Islet of Langerhans (tissue), 1 donor: ENCODE results near the gene AGAP1.

ENCODE experiments used
- FAIRE-seq: peaks from one replicate; lab custom pipeline; 2011; peaks lifted over from hg19 to GRCh38; lab: Jason Lieb, UNC

The AGAP1 gene

DNA sequence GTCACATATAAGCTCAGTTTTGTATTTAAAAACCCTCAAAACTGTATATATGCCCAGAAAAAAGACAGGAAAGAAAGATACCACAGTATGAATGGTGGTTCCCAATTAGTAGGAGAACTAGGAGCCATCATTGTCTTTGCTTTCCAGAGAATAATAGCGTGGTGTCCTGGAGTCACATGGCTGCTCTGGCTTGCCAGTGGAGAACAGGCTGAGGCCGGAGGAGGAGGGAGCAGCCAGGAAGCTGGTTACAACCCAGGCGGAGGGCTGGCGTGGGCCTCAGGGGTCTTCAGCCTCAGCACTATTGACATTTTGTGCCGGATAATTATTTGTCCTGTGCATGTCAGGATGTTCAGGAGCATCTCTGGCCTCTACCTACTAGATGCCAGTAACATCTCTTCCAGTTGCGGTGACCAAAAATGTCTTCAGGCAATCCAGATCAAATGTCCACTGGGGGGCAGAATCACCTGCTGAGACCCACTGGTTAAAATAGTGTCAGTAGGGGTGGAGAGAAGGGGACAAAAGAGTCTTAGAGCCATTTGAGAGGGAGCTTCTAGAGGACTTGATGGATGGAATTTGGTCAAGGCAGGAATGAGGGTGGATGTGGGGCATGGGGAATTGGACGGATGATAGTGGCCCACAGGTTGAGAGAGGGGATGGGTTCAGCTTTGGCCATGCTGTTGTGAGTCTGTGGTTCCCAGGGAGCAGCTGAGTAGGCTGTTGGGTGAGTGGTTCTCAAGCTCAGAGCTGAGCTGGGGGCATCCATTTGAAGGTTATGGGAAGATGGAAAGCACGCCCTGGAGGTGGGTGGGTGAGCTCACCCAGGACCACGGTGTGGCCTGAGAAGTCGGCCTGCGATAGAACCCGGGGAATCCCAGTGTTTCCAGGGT, 144.9 kb downstream of the AGAP1 start:
- no peak for FAIRE-seq

DNA sequence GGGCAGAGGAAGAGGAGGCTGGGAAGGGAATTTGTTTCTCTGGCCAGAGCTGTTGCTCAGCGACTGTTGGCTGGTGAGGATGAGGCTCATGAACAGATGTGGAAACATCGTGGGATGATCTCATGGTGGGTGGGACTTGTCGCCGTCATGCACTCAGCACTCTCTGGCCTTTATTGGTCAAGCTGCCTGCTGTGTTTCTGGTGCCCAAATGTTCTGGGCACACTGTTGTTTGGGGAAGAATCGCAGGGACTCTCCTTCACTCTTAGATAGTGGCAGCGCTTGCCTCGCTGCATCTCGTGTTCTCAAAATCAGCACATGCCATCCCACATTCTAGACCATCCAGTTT, 145.6 kb downstream of the AGAP1 start:
- FAIRE-seq, result no peak

DNA sequence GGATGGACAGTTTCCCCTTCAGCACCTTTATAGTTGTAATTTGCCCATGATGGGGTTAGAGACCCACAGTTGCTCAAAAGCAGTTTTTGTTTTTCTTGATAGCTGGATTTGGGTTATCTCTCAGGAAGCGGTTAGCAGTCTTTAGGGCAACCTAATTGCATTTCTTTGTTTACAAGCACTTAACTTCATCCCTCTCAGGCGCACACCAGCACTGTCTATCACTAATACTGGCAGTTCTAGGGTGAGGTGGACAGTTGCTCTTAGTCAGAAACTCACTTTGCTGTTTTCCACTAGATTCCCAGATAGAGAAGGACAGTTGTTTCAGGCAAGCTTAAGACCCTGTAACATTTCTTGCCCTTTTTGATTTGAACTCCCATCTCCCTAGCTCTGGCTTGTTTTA, 146.0 kb downstream of the AGAP1 start:
- FAIRE-seq, result no peak

DNA sequence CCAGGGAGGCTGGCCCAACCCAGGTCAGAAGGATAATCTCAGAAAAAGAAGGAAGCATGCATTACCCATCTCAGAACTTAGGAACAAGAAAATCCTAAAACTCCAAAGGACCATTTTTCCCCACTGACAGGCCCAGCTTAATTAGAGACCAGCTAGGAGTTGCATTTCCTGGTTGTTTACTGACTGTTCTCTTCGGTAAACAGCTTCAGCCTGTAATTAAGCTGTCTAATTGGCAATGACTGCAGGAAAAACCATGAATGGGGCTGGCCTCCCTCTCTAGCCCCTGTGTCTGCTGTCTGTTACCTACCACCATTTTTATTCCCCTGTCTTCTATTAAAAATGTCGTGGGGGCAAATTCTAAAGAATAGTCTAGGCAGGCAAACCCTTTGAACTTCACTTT, 146.5 kb downstream of the AGAP1 start:
- no peak for FAIRE-seq

DNA sequence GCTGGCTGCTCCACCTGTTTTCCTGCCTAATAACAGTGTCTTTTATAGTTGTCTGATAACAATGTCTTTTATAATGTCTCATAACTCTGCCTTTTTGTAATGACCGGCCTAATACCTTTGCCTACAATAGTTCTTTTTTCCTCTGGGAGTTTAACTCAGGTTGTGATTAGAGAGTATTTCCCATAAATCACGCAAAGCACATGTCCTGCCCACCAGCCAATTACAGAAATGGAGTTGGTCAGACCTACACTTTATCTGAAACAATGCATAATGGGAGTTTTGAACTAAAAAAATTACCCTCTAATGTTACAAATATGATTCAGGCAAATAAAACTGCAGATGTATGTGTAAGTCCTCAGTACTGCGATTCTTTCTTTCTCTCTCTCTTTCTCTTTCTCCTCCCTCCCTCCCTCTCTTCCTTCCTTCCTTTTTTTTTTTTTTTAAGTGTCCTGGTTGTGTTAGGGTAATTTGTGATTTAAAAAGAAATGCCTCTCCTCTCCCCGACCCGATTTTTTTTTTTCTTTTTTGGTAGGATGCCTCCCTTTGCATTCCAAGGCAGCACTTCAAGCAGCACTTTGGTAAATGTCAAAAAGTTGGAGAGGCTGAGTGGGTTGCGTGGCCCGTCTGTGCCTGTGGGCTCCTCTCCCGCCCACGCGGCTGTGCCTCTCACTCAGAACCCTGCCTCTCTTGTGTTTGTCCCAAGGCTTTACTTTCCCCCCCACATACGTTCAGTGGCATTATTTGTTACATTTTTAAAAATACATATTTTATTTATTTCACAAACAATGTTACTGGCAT, 147.3 kb downstream of the AGAP1 start:
- FAIRE-seq, result no peak

DNA sequence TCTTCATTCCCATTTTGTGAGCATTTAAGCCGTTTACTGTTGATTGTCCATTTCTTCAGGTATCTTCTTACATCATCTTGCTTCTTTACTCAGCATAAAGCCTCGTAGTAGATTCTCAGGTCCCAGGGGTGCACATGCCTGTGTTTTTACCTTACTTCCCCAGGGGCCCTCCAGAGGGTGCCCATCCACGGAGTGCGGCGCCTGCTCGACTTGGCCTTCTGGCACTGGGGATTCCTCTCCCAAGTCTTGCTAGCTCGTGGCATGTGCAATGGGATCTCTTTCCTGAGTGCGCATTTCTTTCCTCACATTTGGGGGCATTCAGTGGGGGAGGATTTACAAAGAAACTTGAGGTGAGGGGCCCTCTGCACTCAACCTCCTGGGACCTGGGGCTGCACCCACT, 148.1 kb downstream of the AGAP1 start:
- no peak for FAIRE-seq

DNA sequence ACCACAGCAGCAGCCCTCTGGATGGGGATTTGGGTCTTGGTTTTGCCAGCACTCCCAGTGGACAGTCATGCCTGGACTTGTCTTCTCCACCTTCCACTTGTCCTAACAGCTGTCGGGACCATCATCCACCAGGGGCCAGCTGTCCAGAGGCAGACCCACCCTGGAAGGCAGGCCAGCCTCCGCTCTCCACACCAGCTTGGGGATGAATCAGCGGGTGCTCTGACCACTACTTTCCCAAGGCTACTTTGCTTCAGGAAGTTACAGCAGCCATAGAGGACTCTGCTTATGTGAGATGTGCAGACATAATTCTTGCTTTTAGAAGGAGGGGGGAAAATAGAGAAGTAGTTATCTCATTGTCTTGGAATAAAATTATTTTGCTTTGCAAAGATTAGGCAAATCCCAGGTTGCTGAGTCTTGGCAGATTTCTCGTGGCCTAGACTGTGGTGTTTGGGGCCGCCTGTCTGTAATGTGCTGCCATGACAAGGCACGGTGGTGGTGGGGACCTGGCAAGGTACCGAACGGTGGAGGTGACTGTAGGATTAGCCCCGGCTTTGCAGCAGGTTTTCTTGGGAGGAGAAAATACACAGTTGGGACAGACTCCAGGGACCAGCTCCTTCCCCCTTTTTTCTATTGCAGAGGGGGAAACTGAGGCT, 148.7 kb downstream of the AGAP1 start:
- FAIRE-seq, result no peak

DNA sequence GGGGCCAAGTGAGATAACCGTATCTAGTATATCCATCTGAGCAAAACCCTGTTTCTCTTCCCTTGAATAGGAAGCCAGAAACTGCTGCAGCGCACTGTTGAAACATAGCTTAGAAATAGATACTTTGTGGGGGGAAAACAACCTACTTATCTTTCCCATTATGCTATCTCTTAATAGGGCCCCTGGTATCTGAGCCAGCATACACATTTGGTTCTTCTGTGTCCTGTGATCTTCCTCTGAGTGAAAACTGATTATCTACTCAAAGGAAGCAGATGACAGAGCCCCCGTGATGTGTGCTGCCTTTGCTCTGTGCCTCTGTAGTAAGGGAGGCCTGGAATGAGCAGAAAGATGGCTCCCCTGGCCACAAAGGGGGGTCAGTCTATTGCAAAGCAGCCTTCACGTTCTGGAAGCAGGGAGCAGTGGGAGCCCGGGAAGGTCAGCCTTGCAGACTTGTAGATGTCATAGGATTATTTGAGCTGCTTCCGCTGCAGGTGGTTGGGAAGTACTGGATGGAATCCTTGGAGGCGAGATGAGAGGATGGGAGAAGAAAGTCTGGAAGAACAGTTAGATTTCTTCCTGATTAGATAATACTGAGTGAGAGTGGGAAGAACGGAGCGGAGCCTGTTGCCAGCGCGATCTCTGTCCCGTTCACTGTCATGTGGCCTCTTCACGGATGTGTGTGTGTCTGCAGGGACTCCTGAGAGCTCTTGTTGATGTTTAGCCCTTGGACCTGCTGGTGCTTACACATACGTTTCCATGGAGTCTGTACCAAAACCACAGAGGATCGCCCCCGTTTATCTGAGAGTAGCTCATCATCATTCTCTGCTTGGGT, 150.1 kb downstream of the AGAP1 start:
- no peak for FAIRE-seq

DNA sequence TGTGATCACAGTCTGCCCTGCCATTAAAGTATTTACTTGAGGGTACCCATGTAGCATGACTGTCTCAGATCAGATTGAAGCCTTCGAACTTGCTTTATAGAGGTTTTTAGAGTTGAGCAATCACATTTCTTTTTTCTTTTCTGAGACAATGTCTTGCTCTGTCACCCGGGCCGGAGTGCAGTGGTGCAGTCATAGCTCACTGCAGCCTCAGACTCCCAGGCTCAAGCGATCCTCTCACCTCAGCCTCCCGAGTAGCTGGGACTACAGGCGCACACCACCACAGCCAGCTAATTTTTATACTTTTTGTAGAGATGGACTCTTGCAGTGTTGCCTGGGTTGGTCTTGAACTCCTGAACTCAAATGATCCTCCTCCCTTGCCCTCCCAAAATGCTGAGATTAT, 153.4 kb downstream of the AGAP1 start:
- no peak for FAIRE-seq

DNA sequence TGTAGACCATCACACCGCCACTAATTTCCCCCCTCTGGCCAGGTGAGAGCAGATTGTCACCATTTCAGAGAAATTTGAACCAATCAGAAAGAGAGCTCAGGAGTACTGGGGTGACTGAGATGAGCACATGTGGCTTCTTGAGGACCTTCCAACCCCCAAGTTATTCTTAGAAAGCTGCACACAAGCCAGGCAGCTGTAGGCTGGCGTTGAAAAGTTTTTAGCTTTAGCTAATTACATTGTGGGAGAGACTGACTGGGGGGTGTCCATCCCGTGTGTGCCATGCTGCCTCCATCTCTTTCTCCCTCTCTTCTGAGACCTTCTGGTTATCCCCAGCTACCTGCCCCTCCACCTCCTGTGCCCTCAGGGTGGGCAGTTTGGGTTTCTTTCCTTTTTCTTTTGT, 154.0 kb downstream of the AGAP1 start:
- FAIRE-seq, result no peak

DNA sequence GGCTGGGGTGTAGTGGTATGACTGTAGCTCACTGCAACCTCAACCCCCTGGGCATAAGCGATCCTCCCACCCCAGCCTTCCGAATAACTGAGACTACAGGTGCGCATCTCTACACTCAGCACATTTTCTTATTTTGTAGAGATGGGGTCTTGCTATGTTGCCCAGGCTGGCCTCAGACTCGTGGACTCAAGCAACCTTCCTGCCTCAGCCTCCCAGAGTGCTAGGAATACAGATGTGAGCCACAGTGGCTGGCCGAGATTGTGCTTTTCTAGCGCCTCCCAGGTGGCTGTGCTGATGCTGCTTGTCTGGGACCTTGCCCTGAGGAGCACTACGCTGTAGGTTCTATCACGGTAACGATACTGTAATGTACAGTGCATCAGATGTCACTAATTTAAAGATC, 155.6 kb downstream of the AGAP1 start:
- FAIRE-seq, result no peak

DNA sequence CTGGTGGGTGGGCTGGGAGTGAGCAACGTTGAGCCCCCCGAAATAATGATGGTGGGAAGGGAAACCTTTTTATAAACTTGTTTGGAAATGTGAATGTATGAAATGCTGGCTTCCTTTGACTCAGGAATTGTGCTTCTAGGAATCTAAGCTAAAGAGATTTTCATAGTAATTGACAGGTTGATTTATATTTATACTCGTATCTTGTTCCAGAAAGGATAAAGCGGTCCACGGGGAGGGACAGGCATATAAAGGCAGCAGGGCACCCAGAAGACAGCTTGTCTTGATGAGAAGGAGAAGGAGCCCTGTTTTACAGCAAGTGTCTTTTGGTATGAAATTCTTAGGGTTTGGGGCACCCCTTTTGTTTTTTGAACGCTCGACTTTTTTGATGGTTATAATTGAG, 157.8 kb downstream of the AGAP1 start:
- no peak for FAIRE-seq

DNA sequence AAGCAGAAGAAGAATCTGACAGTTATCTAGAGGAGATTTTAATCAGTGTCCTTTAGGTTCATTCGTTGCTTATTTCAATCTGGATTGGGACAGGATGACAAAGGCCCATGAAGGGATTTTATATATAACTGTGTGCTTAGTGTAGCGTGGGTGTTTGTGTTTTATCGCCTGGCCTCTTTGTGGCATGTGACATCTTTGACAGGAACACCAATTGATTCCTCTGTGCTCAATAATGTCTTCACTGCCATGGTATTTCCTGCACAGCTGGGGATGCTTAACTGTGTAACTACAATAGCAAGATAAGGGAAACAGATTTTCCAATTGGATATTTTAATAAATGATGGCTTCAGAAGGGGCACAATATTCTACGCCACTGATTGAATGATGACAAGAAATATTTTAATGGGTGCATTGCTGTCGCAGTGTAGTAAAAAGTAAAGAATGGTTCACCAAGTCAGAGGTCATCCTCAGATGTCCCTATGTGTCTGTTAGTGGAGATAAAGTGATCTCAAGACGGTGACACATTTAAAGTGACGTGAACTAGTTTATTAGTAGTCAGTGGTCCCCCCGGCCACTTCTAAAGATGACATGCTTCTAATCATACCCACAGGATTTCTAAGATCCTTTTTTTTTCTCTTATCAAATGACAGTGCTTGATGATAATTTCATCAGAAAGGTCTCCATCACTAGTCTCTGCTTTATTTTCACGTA, 160.4 kb downstream of the AGAP1 start:
- FAIRE-seq, result no peak

DNA sequence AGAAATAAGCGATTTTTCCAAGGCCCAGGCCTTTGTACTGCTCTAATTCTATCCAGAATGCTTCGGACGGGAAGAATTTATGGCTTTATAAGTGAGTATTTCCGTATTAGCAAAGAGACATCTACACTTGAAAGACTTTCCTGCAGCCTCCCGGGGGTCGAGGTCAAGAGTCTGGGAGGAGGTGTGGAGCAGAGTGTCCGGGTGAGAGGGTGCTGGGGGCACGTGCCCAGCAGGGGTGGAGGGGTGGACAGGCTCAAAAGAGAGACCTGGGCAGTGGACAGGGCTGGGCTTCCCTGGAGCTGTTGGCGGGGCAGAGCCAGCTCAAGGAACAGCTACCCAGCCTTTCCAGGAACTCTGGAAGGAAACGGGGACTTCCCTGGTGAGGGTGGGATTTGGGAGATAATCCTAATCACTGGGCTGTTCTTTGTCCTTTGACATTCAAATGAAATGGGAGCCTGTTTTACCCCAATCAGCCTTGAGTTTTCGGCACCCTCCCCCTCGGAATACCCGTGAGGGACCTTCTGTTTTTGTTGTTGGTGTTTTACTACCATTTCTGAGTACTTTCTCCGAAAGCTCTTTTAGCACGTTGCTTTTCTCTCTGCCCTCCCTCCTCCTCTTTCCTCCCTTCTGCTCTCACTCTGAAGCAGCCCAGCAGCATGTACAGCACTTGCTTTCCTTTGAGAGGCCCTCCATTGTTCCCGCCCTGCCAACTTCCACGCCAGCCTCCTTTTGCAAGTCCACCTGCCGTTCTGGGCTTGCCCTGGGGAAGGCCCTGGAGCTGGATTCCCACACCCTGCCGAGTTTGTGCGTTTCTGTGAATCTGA, 164.7 kb downstream of the AGAP1 start:
- FAIRE-seq, result no peak

DNA sequence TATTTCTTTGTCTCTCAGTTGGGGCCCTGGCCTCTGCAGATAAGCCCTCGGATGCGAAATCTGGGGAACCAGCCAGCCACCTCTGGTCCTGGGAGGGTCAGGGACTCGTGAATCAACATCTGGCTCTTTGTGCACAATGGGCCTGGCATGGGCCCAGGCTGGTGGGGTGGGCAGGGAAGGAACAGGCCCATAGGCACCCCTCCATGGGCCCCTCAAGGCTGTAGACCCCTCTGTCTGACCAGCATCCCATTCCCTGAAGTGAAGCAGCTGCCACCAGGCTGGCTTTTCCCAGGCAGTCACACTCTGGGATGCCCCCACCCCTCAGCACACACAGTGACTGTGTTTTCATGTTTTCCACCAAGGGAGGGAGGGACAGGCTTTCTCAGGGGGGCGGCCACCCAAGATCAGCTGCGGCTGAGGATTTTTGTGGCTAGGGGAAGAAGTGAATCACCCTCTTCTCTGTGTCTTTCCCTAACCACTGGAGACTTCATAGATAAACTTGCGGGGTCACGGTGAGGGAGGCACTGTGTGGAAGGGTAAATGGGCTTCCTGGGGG, 166.0 kb downstream of the AGAP1 start:
- FAIRE-seq, result no peak

DNA sequence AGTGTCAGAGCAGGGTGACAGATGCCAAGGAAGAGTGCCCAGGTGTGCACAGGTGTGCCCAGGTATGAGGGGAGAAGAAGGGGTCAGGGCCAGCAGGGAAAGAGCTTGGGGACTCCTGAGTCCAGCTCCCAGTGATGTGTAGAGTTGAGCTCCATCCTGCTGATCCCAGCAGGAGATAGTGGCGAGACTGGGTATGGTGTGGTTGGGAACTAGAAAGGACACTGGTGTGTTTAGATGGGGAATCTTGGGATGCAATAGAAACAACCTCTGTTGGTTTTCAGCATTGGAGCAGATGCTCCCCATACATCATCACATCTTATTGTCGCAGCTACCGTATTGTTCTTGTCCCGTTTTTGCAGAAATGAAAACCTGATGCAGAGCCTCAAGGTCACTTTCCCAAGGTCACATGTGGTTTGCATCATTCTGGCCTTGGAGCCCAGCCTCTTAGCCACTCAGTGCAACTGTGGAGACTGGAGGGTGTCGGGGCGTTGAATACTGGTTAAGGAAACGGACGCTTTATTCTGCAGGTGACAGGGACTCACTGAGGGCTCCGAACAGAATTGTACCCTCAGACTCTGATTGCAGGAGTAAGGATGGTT, 166.7 kb downstream of the AGAP1 start:
- no peak for FAIRE-seq

DNA sequence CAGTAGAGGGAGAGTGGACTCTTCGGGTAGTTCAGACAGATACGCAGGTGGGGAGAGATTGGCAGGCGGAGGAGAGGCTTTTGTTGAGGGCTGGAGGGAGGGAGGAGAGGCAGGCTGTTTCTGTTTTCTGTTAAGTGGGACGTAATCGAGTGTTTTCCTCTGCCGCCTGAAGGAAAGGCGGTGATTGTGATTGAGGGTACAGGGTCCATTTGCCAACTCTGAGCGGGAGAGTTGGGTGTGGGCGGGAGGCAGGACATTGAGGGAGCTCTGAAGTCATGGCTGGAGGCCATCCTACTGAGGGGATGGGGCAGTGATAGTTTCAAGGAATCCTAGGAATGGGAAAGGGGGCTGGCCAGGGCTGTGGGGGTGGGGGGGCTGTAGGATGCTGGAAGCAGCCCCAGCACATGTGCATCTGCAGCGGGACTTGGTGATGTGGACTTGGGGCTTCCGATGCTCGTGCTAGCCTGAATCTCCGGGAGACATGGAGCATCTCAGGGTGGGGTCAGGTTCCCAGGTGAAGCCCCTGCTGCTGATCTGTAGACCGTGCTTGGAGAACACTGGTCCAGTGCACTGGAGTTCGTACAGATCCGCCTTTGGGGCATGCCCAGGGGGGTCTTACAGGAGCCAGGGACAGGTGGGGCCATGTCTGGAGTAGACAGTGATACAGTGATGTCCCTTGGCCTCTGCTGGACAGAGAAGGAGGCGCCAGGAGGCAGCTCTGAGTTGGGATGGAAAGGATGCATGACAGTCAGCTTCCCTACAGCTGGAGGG, 167.5 kb downstream of the AGAP1 start:
- FAIRE-seq, result no peak

DNA sequence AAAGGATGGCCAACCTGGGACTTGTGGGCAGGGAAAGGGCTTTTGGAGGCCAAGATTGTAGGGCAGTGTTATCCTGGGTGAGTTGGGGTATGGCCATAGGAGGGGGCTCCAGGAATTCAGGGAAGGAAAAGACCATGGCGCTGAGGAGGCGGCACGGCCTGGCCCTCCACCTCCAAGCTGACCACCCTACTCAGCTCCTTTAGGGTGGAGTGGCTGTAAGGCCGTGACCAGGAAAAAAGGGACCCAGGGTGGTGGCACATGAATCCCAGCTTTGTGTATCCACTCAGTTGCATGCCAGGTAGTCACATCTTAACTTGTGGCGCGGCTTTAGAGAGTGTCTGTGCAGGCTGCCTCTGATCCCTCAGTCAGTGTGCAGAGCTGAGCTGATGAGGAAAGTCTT, 168.1 kb downstream of the AGAP1 start:
- FAIRE-seq, result no peak

DNA sequence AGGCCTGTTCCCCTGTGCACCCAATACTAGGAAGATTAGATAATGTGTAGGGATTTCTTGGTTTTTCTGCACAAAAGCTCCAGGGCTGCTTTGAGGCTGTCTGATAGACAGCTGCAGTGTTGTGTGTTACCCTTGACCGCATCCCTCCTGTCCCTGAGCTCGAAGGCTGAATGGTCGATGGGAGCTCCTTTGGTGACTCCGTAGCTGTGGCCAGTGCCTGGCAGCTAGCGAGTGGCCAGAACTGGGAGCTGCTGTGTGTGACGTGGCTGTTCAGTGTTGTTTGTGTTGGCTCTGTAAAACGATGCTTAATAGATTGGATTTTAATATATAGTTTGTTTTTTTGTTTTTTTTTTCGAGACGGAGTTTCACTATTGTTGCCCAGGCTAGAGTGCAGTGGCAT, 170.0 kb downstream of the AGAP1 start:
- no peak for FAIRE-seq
